H9 (cell line): ENCODE measurements around the gene NADSYN1. TPM values are rescaled to one million over a fixed set of nuclear protein-coding genes. Genes with fewer than 3 reads are reported as not detected.

Experiments
- DNase-seq: peaks from one replicate; pipeline ENCODE4 v3.0.0-alpha.2; 2017
- H2AFZ ChIP-seq: one replicate; pipeline ENCODE4 v1.6.1; 2013; ENCODE audit warnings: mild to moderate bottlenecking, low read length, control low read depth, moderate library complexity
- H2AK5ac ChIP-seq: 2 replicates; pipeline ENCODE4 v1.6.1; 2013; ENCODE audit warnings: low read length, control low read depth, mixed read lengths; ENCODE audit not compliant: insufficient read length
- H2BK120ac ChIP-seq: one replicate; pipeline ENCODE4 v1.6.1; 2013; ENCODE audit warnings: low read depth, mild to moderate bottlenecking, low read length, control low read depth, inconsistent platforms; ENCODE audit not compliant: poor library complexity, severe bottlenecking
- H2BK12ac ChIP-seq: 2 replicates; pipeline ENCODE4 v1.6.1; 2013; ENCODE audit warnings: low read length, control low read depth, mixed read lengths, low read depth; ENCODE audit not compliant: insufficient read length
- H2BK15ac ChIP-seq: 2 replicates; pipeline ENCODE4 v1.6.1; 2013; ENCODE audit warnings: low read depth, low read length, control low read depth
- H2BK20ac ChIP-seq: one replicate; pipeline ENCODE4 v1.6.1; 2013; ENCODE audit warnings: low read depth, mild to moderate bottlenecking, low read length, control low read depth, inconsistent platforms; ENCODE audit not compliant: poor library complexity, severe bottlenecking
- H2BK5ac ChIP-seq: 2 replicates; pipeline ENCODE4 v1.6.1; 2013; ENCODE audit warnings: low read length, control low read depth, mixed read lengths; ENCODE audit not compliant: insufficient read length
- H3K14ac ChIP-seq: 2 replicates; pipeline ENCODE4 v1.6.1; 2013; ENCODE audit warnings: low read length, control low read depth; ENCODE audit not compliant: insufficient read depth
- H3K18ac ChIP-seq: 2 replicates; pipeline ENCODE4 v1.6.1; 2013; ENCODE audit warnings: low read depth, mild to moderate bottlenecking, mixed read lengths, low read length, control low read depth; ENCODE audit not compliant: insufficient read length
- H3K23ac ChIP-seq: 2 replicates; pipeline ENCODE4 v1.6.1; 2013; ENCODE audit warnings: low read length, control low read depth, mixed read lengths, low read depth; ENCODE audit not compliant: insufficient read length
- H3K23me2 ChIP-seq: 2 replicates; pipeline ENCODE4 v1.6.1; 2013; ENCODE audit warnings: low read depth, mild to moderate bottlenecking, mixed read lengths, low read length, control low read depth; ENCODE audit not compliant: insufficient read length, poor library complexity, severe bottlenecking
- H3K27ac ChIP-seq: 2 replicates; pipeline ENCODE4 v1.5.1; 2013; ENCODE audit warnings: low read length, control low read depth, mixed read lengths, low read depth; ENCODE audit not compliant: insufficient read length
- H3K27me3 ChIP-seq: 2 replicates; pipeline ENCODE4 v1.6.1; 2013; ENCODE audit warnings: low read length, control low read depth, inconsistent platforms; ENCODE audit not compliant: insufficient read depth
- H3K4ac ChIP-seq: 2 replicates; pipeline ENCODE4 v1.6.1; 2013; ENCODE audit warnings: low read depth, mild to moderate bottlenecking, control low read depth, inconsistent platforms, low read length, moderate library complexity
- H3K4me1 ChIP-seq: 2 replicates; pipeline ENCODE4 v1.6.1; 2013; ENCODE audit warnings: low read length, control low read depth, inconsistent platforms; ENCODE audit not compliant: insufficient read depth
- H3K4me2 ChIP-seq: 2 replicates; pipeline ENCODE4 v1.6.1; 2013; ENCODE audit warnings: low read length, control low read depth, mixed read lengths; ENCODE audit not compliant: insufficient read length, insufficient read depth
- H3K56ac ChIP-seq: 2 replicates; pipeline ENCODE4 v1.6.1; 2013; ENCODE audit warnings: low read depth, mild to moderate bottlenecking, mixed read lengths, low read length, control low read depth; ENCODE audit not compliant: insufficient read length
- H3K79me1 ChIP-seq: 2 replicates; pipeline ENCODE4 v1.6.1; 2013; ENCODE audit warnings: low read depth, mild to moderate bottlenecking, moderate library complexity, low read length, control low read depth, inconsistent platforms; ENCODE audit not compliant: insufficient read depth, poor library complexity, severe bottlenecking
- H3K79me2 ChIP-seq: 2 replicates; pipeline ENCODE4 v1.6.1; 2013; ENCODE audit warnings: low read length, control low read depth, inconsistent platforms; ENCODE audit not compliant: insufficient read depth
- H3K9ac ChIP-seq: 2 replicates; pipeline ENCODE4 v1.6.1; 2013; ENCODE audit warnings: low read length, control low read depth, mixed read lengths; ENCODE audit not compliant: insufficient read length; ENCODE audit errors: extremely low read depth
- H3K9me3 ChIP-seq: one replicate; pipeline ENCODE4 v1.6.1; 2013; ENCODE audit warnings: low read depth, low read length, inconsistent platforms; ENCODE audit not compliant: control insufficient read depth
- H3T11ph ChIP-seq: one replicate; pipeline ENCODE4 v1.6.1; 2013; ENCODE audit warnings: mild to moderate bottlenecking, low read length, control low read depth, inconsistent platforms
- H4K20me1 ChIP-seq: one replicate; pipeline ENCODE4 v1.6.1; 2013; ENCODE audit not compliant: control insufficient read depth, insufficient read length, insufficient read depth
- H4K5ac ChIP-seq: 2 replicates; pipeline ENCODE4 v1.6.1; 2013; ENCODE audit warnings: low read depth, mild to moderate bottlenecking, mixed read lengths, low read length, control low read depth; ENCODE audit not compliant: insufficient read length
- H4K8ac ChIP-seq: replicated peaks from 2 replicates; pipeline ENCODE4 v1.6.1; 2013; ENCODE audit warnings: low read length, control low read depth, mixed read lengths, low read depth; ENCODE audit not compliant: insufficient read length
- H4K91ac ChIP-seq: 2 replicates; pipeline ENCODE4 v1.6.1; 2013; ENCODE audit warnings: low read depth, mild to moderate bottlenecking, moderate library complexity, mixed read lengths, low read length, control low read depth; ENCODE audit not compliant: insufficient read length
- H3K27ac Mint-ChIP-seq, 3 experiments: 2 replicates in 2 of 3; 3 replicates in 1 of 3; pipeline ENCODE4 v1.8.0; 2020 to 2021; ENCODE audit warnings: mixed read lengths in 3 of 3, mild to moderate bottlenecking in 1 of 3, moderate library complexity in 1 of 3
- H3K27me3 Mint-ChIP-seq: 2 replicates; pipeline ENCODE4 v1.8.0; 2021; ENCODE audit warnings: low read depth, mild to moderate bottlenecking, moderate library complexity, mixed read lengths
- H3K36me3 Mint-ChIP-seq, 3 experiments: 2 replicates in 2 of 3; 3 replicates in 1 of 3; pipeline ENCODE4 v1.8.0; 2020 to 2021; ENCODE audit warnings: low read depth in 3 of 3, mixed read lengths in 3 of 3; ENCODE audit not compliant: insufficient read depth in 1 of 3
- H3K4me1 Mint-ChIP-seq, 2 experiments: 2 replicates each; pipeline ENCODE4 v1.8.0; 2020; ENCODE audit warnings: mixed read lengths in 2 of 2
- H3K4me3 Mint-ChIP-seq, 2 experiments: 2 replicates in 1 of 2; 3 replicates in 1 of 2; pipeline ENCODE4 v1.8.0; 2020 to 2021; ENCODE audit warnings: mild to moderate bottlenecking in 2 of 2, mixed read lengths in 2 of 2, moderate library complexity in 1 of 2
- H3K9me3 Mint-ChIP-seq, 2 experiments: 2 replicates in 1 of 2; 3 replicates in 1 of 2; pipeline ENCODE4 v1.8.0; 2020; ENCODE audit warnings: mild to moderate bottlenecking in 2 of 2, mixed read lengths in 2 of 2, moderate library complexity in 1 of 2
- CTCF ChIP-seq: fragments of 200-600 bp; sonication (generic); conservative IDR thresholded peaks from 3 replicates; pipeline ENCODE4 v1.8.0; 2021; ENCODE audit warnings: antibody characterized with exemption, mild to moderate bottlenecking
- WGBS: extraction: QIAGEN DNeasy Blood & Tissue Kit; methylation state at CpG from one replicate; pipeline ENCODE4 v1.1.7; 2013; ENCODE audit warnings: missing lambda C conversion rate, low lambda C conversion rate, mixed read lengths; ENCODE audit not compliant: insufficient read length; ENCODE audit errors: extremely low coverage; 5-methylcytosine and 5-hydroxymethylcytosine counted together
- total RNA-seq: library from RNA; stranded (reverse); gene quantifications from 2 replicates; pipeline ENCODE4 v1.2.1, GENCODE V29; 2021

Gene NADSYN1
- total RNA-seq, 1 experiment from 2014 or later = 44.2 TPM

DNA sequence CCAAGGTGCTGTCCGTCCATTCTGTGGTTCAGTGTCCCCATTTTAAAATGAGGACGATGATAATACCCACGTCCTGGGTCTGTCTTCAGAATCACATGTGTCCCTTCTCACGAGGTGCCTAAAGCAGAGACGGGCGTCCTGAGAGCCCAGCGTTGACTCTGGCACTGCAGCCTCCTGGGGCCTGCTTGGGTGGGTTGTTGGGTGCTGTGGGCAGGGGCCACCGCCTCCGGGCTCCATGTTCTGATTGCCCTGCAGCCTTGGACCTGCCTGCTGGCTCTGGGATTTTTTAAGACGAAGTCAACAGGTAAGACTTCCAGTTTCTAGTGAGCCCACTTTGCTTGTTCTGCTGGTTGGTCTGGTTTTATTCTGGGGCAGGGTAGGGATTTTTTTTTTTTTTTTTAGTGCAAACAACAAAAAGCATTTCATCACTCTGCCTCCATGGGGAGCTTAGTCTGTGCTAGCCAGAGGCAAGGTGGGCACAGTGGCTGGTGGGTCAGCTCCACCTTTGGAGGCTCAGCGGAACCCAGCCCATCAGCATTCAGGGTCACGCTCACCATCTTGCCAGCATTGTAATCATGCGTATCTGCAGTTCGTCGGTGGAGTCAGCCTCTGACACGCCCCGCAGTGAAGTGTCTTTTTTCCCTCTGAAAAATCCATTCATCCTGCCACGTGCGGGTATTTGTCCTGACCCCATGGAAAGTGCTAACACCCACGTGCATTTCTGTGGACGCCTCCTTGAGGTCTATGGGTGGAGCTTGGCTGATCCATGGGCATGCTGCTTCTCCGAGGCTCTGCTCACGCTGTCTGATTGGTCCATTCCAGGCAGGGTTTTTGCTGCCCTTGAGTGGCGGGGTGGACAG is 28.3 kb downstream of the NADSYN1 start:
- Histone ChIP-seq H3K27me3 (no peaks in the 10 kb centered on the region), H3K9ac (no peak overlapping the region), H3K4ac (no peak overlapping the region), H4K91ac (no peak overlapping the region), H2AK5ac (no peak overlapping the region), H2BK120ac (no peak overlapping the region), H3K4me1 (no peaks in the 10 kb centered on the region), H3K4me2 (no peak overlapping the region), H3K9me3 (no peaks in the 10 kb centered on the region), H3K56ac (no peak overlapping the region), H2BK20ac (no peak overlapping the region), H2BK5ac (no peak overlapping the region), H3K79me2 (no peaks in the 10 kb centered on the region), H2BK12ac (no peak overlapping the region), H3K14ac (no peak overlapping the region), H4K20me1 (no peaks in the 10 kb centered on the region), H3K27ac (no peak overlapping the region), H3K23ac (no peak overlapping the region), H4K5ac (no peak overlapping the region), H2AFZ (no peak overlapping the region), H4K8ac (no peak overlapping the region), H3K23me2 (no peaks in the 10 kb centered on the region), H3K18ac (no peak overlapping the region), H3K79me1 (no peaks in the 10 kb centered on the region), H2BK15ac (no peak overlapping the region), H3T11ph (no peak overlapping the region)
- H3K27me3 Mint-ChIP-seq = no peaks in the 10 kb centered on the region; the same call in 1 of the 2 replicates
- no peaks in the 10 kb centered on the region for H3K9me3 Mint-ChIP-seq
- peaks cover 9 to 11% of the 10 kb centered on the region in 2 experiments for H3K4me1 Mint-ChIP-seq
- peak overlapping the region in 1 of 3 experiments; percentile 48; a peak in 1 of 7 replicates for H3K27ac Mint-ChIP-seq
- H3K36me3 Mint-ChIP-seq = peaks cover 32 to 81% (median 59%) of the 10 kb centered on the region in 3 experiments; a peak in 6 of 7 replicates
- no peak overlapping the region for H3K4me3 Mint-ChIP-seq
- WGBS = no CpG with 5 or more reads among the region's 24 CpGs
- no peak for TF ChIP-seq CTCF
- DNase-seq = no peak
